ENCODE measurements around the gene CRBN. TPM values are rescaled to one million over a fixed set of nuclear protein-coding genes. Genes with fewer than 3 reads are reported as not detected.
A peak's percentile ranks its signal among the peaks of the same experiment; 100 is the strongest.

Gene CRBN
- total and polyA plus RNA-seq, 2 of the 13 experiments (the other 11 are each of a cell fraction or from before 2014, with no cell fraction given), result 30.8 to 36.1 TPM

GRCh38 chr3:3126477-3127431 lies 52.7 kb downstream of the CRBN start, which contains the start of gene TRNT1 (continued):
- TF ChIP-seq CREM (IDR thresholded peaks at IDR 0.05) (no peak; the same call in 1 of the 2 replicates), CREM (CRISPR knock-in tag; IDR thresholded peaks at IDR 0.05) (0 out of 2 replicates have a peak, but pooled peaks have one; percentile 48), JUNB (CRISPR knock-in tag; IDR thresholded peaks at IDR 0.05; ENCODE audit: borderline replicate concordance) (no peak), ZMAT3 (CRISPR knock-in tag; conservative IDR thresholded peaks at IDR 0.05) (peak; percentile 22), ZNF558 (CRISPR knock-in tag; IDR thresholded peaks at IDR 0.05; ENCODE audit: borderline replicate concordance) (peak; percentile 20; the same call in 1 of the 2 replicates), CENPBD1 (CRISPR knock-in tag; IDR thresholded peaks at IDR 0.05; ENCODE audit: borderline replicate concordance, low read depth) (peak; percentile 59; the same call in 1 of the 2 replicates), ARHGAP35 (CRISPR knock-in tag; IDR thresholded peaks at IDR 0.05; ENCODE audit: borderline replicate concordance) (0 out of 2 replicates have a peak, but pooled peaks have one; percentile 60), GRHL1 (CRISPR knock-in tag; conservative IDR thresholded peaks at IDR 0.05) (no peak), YEATS4 (CRISPR knock-in tag; IDR thresholded peaks at IDR 0.05; ENCODE audit: borderline replicate concordance) (peak; percentile 98), MEF2D (CRISPR knock-in tag; IDR thresholded peaks at IDR 0.05) (no peak), GPBP1L1 (CRISPR knock-in tag; IDR thresholded peaks at IDR 0.05) (no peak), ZNF777 (CRISPR knock-in tag; IDR thresholded peaks at IDR 0.05) (peak; percentile 76), ZNF543 (CRISPR knock-in tag; IDR thresholded peaks at IDR 0.05) (peak; percentile 42; the same call in 1 of the 2 replicates), ZFP1 (CRISPR knock-in tag; IDR thresholded peaks at IDR 0.05) (no peak), ZNF674 (CRISPR knock-in tag; IDR thresholded peaks at IDR 0.05; ENCODE audit: low read depth) (no peak), MXI1 (IDR thresholded peaks at IDR 0.05; ENCODE audit: borderline replicate concordance, low read depth, low read length) (peak; percentile 84; the same call in 2 of the 3 replicates), THAP7 (CRISPR knock-in tag; IDR thresholded peaks at IDR 0.05) (no peak), ZNF878 (CRISPR knock-in tag; IDR thresholded peaks at IDR 0.05) (no peak), ZNF713 (CRISPR knock-in tag; IDR thresholded peaks at IDR 0.05) (no peak), U2AF1 (optimal IDR thresholded peaks at IDR 0.05; ENCODE audit: low read depth, low read length) (no peak), SP140L (CRISPR knock-in tag; IDR thresholded peaks at IDR 0.05; ENCODE audit: borderline replicate concordance) (no peak), RCOR2 (CRISPR knock-in tag; IDR thresholded peaks at IDR 0.05) (no peak), EED (CRISPR knock-in tag; IDR thresholded peaks at IDR 0.05) (0 out of 2 replicates have a peak, but pooled peaks have one; percentile 75), ZNF772 (CRISPR knock-in tag; IDR thresholded peaks at IDR 0.05) (peak; percentile 86; the same call in 1 of the 2 replicates), ZNF124 (CRISPR knock-in tag; IDR thresholded peaks at IDR 0.05) (peak; percentile 35; the same call in 1 of the 2 replicates), ZNF564 (CRISPR knock-in tag; IDR thresholded peaks at IDR 0.05) (peak; percentile 91; the same call in 1 of the 2 replicates)

Measured in HepG2 (cell line).